UCSD-AML1 (cell line): Measurements from ENCODE around the gene FOXK1.
"Not testable (repeated sequence)": the region's sequence is repeated elsewhere in the genome, so short reads cannot be mapped to it uniquely, and the experiment has no call there.

Source experiments
- DNase-seq: peaks from one replicate; lab custom pipeline; 2025; ENCODE audit not compliant: unreplicated experiment; lab: John Stamatoyannopoulos, UW

The FOXK1 gene

DNA sequence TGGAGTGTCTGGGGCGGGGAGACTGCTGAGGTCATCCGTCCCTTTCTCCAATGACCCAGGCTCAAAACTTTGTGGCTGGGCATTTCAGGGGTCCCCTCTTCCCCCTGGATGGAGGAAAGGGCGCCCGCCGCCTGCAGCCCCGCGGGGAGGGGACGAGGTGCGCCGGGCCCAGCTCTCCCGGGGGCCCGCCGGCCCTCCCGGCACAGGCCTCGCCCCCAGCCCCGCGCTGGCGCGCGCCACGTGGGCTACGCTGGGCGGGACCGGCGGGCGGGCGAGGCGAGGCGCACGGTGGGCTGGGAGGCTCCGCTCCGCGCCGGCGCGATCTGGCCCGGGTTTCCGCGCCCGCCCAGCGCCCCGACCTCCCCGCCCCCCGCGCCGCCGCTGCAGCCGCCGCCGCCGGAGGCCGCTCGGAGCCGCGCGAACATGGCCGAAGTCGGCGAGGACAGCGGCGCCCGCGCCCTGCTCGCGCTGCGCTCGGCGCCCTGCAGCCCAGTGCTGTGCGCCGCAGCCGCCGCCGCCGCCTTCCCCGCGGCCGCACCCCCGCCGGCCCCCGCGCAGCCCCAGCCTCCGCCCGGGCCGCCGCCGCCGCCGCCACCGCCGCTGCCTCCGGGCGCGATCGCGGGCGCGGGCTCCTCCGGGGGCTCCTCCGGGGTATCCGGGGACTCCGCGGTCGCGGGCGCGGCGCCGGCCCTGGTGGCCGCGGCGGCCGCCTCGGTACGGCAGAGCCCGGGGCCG, at the start of gene FOXK1:
Gene FOXK1, plus strand, starts transcription at position 410 of the 735 bp plus-strand sequence. Its CDS starts 14 bp downstream, at position 424.
- peak; percentile 74 for DNase-seq

- peak; percentile 12 for DNase-seq
Measured at GRCh38 chr7:4633012-4633411, 49.1 kb upstream of the FOXK1 start.

DNA sequence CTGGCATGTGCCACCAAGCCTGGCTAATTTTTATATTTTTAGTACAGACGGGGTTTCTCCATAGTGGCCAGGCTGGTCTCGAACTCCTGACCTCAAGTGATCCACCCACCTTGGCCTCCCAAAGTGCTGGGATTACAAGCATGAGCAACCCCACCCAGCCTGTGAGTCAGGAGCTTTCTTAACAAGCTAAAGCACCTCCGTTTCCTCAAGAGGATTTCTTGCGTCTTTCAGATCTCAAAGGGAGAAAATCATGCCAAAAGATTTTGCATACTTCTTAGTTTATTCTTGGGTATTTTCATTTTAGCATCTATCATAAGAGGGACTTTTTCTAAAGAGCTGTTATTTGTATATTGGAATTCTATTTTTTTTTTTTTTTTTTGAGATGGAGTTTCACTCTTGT, 47.9 kb upstream of the FOXK1 start:
- DNase-seq, result no peak

GRCh38 chr7:4638781-4639575, 43.1 kb upstream of the FOXK1 start:
- DNase-seq, result no peak

GRCh38 chr7:4641091-4641666, 40.9 kb upstream of the FOXK1 start:
- DNase-seq, result no peak

DNA sequence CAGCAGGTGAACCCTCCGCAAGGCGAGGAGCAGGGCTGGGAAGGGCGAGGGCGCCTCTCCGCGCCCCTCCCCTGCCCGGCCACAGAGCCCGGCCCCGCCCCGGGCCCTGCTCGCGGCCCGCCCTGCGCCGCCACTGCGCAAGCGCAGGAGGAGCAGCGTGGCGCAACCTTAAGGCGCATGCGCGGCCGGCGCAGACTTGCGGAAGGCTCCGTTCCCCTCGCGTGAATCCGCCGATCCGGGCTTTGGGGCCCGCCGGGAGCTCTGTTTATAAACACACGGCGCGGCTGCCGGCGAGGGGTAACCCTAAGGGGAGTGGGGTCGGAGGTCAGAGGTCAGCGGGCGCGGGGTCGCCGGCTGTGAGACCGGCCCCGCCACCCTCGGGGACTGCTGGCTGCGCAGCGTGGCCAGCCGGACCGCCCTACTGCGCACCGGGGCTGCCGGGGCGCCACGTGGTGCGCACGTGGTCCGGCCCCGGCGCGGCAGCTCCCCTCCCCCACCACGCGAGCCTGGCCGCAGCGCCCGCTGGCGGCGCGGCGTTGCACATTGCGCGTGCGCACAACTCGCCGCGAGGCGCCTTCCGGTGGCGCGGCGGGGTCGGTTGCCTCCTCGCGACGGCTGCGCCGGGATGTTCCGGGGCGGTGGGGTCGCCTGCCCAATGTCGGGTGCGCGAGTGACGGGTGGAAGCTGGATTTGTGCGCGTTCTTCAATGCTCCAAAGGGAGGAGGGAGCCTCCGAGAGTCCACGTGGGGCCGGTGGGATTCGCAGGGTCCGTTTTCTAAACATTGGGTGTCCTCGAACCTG, 40.2 kb upstream of the FOXK1 start:
- DNase-seq, result peak; percentile 91

DNA sequence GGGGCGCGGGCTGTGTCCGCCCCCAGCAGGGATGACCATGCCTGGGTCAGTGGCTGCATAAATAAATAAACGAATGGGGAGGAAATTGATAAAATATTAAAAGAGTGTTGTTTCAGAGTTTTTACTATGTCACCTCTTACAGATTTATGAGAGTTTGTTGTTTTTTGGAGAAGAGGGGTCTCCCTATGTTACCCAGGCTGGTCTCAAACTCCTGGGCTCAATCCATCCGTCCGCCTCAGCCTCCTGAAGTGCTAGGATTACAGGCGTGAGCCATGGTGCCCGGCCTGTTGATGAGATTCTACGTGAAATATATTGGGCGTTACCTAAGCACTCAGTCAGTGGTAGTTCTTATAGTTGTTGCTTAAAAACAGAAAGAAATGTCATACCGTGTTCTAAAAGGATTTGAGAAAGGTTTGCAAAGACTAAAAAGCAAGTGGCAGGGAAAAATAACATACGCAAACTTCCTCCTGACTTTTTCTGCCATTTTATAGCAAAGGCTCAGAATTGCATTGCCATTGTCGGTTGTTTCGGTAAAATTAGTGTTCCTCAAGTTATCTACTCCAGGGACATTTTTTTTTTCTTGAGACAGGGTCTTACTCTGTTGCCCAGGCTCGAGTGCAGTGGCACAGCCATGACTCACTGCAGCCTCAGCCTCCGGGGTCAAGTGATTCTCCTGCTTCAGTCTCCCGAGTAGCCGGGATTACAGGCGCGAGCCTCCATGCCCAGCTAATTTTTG, 39.5 kb upstream of the FOXK1 start:
- no peak for DNase-seq

- DNase-seq, result not testable (repeated sequence)
Measured at GRCh38 chr7:4643204-4643471, 39.0 kb upstream of the FOXK1 start.

DNA sequence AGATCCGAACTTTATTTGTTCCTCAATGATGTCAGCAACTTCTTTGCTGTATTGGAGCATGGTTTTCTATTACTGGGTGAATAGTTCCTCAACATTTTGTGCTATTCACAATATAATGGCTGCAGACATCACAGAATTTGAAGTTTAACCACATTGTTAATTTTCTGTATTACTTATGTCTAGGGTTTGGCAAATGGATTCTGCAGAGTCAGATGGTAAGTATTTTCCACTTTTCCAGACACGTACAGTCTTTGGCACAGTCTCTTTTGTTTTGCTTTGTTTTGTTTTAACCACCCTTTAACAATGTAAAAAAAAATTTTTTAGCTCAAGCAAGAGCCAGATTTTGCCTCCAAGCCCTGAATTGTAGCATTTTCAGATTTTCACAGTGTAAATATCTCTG, 36.8 kb upstream of the FOXK1 start:
- DNase-seq, result no peak

DNA sequence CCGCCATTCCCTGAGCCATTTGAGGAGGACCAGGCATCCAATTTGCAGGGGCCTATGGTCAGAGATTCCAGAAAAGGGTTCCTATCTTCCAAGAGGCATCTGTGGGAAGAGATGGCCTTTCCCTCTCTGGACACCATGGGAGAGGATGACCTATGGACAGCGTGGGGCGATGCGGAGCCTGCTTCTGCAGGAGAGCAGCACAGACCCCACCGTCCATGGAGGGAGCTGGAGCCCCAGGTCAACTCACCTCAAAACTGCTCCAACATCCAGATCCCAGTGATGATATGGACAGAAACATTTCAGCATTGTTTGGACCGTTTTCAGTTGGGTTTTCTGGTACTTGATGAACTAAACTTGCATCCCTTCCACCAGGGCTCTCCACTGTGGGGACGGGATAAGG, 34.0 kb upstream of the FOXK1 start:
- DNase-seq, result no peak

GRCh38 chr7:4650433-4651047, 31.6 kb upstream of the FOXK1 start:
- no peak for DNase-seq

GRCh38 chr7:4653771-4654170, 28.3 kb upstream of the FOXK1 start:
- DNase-seq, result no peak

DNA sequence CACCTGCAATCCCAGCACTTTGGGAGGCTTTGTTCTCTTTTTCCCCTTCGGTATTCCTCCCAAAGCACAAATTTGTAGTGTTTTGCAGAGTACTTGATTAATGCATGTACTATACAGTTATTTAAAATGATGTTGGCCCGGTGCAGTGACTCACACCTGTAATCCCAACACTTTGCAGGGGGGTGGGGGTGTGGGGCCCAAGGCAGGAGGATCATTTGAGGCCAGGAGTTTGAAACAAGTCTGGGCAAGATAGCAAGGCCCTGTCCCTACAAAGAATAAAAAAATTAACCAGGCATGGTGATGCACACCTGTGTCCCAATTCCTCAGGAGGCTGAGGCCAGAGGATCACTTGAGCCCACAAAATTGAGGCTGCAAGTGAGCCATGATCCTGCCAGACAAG, 26.8 kb upstream of the FOXK1 start:
- no peak for DNase-seq

- DNase-seq, result no peak
Measured at GRCh38 chr7:4655896-4656295, 26.2 kb upstream of the FOXK1 start.

- DNase-seq, result no peak
Measured at GRCh38 chr7:4657640-4658417, 24.3 kb upstream of the FOXK1 start.

- no peak for DNase-seq
Measured at GRCh38 chr7:4659551-4660286, 22.4 kb upstream of the FOXK1 start.

GRCh38 chr7:4661871-4662270, 20.2 kb upstream of the FOXK1 start:
- DNase-seq, result no peak

- DNase-seq, result no peak
Measured at GRCh38 chr7:4663239-4664018, 18.7 kb upstream of the FOXK1 start.
